Neuron (in vitro differentiated cells): Measurements from ENCODE around the gene MSH4.
"Not testable (repeated sequence)": the region's sequence is repeated elsewhere in the genome, so short reads cannot be mapped to it uniquely, and the experiment has no call there.

Experiments
- H2AFZ ChIP-seq: one replicate; pipeline ENCODE4 v1.6.1; 2013; ENCODE audit warnings: low read depth, mild to moderate bottlenecking, inconsistent platforms, low read length, moderate library complexity
- H3K27me3 ChIP-seq: one replicate; pipeline ENCODE4 v1.6.1; 2013; ENCODE audit warnings: low read length; ENCODE audit not compliant: insufficient read depth
- H3K36me3 ChIP-seq: one replicate; pipeline ENCODE4 v1.6.1; 2013; ENCODE audit warnings: low read length; ENCODE audit not compliant: insufficient read depth
- H3K4me1 ChIP-seq: one replicate; pipeline ENCODE4 v1.6.1; 2013; ENCODE audit warnings: low read length; ENCODE audit not compliant: insufficient read depth
- H3K4me3 ChIP-seq: 2 replicates; pipeline ENCODE4 v1.5.1; 2013; ENCODE audit warnings: mild to moderate bottlenecking, low read length, moderate library complexity
- H3K9me3 ChIP-seq: one replicate; pipeline ENCODE4 v1.6.1; 2013; ENCODE audit warnings: low read length

MSH4 gene

DNA sequence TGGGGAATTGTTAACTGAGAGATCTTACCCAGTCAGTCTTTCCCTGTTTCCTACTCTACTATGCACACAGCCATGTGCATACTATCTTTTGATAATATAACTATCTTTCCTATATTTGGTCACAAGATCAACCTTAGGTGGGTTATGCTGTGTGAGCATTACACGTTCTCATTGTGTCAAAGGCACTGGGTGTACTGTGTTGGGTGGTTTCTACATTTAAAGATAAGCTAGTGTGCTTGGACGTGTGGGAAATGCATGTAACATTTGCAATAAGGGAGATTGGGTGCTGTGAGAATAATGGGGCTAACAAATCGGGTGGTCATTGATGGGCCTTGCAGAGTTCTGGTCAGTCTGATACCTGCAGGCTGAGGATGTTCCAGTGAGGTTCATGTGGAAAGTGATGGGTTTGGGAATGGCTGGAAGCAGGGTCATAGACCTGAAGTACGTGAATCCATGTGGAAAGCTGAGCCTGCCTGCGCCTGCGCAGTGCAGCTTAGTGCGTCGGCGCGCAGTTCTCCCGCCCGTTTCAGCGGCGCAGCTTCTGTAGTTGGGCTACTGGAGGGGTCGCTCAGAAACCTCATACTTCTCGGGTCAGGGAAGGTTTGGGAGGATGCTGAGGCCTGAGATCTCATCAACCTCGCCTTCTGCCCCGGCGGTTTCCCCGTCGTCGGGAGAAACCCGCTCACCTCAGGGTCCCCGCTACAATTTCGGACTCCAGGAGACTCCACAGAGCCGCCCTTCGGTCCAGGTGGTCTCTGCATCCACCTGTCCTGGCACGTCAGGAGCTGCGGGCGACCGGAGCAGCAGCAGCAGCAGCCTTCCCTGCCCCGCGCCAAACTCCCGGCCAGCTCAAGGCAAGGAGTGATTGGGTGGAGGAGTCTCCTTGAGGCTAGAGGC lies at the start of gene MSH4:
Gene MSH4, plus strand, starts transcription at position 507 of the 897 bp plus-strand sequence. Its CDS starts 104 bp downstream, at position 611.
- H3K36me3 ChIP-seq, result peaks cover 53% of the 10 kb centered on the region

GRCh38 chr1:75757210-75757609 lies 39.5 kb upstream of the MSH4 start:
- H3K4me3 ChIP-seq, H3K4me1 ChIP-seq, H3K9me3 ChIP-seq, H3K27me3 ChIP-seq, H2AFZ ChIP-seq: not testable (repeated sequence)
- peaks cover 44% of the 10 kb centered on the region for H3K36me3 ChIP-seq

More for the DNA sequence above, at the start of gene MSH4:
- no peak within 1 kb of the TSS for H2AFZ ChIP-seq
- H3K4me1 ChIP-seq, result no peaks in the 10 kb centered on the region
- peaks cover 2% of the 10 kb centered on the region for H3K9me3 ChIP-seq
- no peaks in the 10 kb centered on the region for H3K27me3 ChIP-seq
- H3K4me3 ChIP-seq, result no peak within 1 kb of the TSS

GRCh38 chr1:75758543-75758942 lies 38.1 kb upstream of the MSH4 start:
- not testable (repeated sequence) for H3K4me3 ChIP-seq, H3K9me3 ChIP-seq, H3K27me3 ChIP-seq, H3K4me1 ChIP-seq, H2AFZ ChIP-seq
- peaks cover 43% of the 10 kb centered on the region for H3K36me3 ChIP-seq

GRCh38 chr1:75764057-75764655 lies 32.5 kb upstream of the MSH4 start:
- Histone ChIP-seq H3K4me3 (no peak overlapping the region), H3K36me3 (peaks cover 18% of the 10 kb centered on the region), H3K27me3 (no peaks in the 10 kb centered on the region), H2AFZ (no peak overlapping the region), H3K9me3 (no peaks in the 10 kb centered on the region), H3K4me1 (no peaks in the 10 kb centered on the region)

- Histone ChIP-seq H3K9me3 (no peaks in the 10 kb centered on the region), H3K4me1 (no peaks in the 10 kb centered on the region), H2AFZ (no peak overlapping the region), H3K36me3 (peaks cover 11% of the 10 kb centered on the region), H3K27me3 (no peaks in the 10 kb centered on the region), H3K4me3 (no peak overlapping the region)
These were observed 30.9 kb upstream of the MSH4 start for GRCh38 chr1:75765697-75766355.

DNA sequence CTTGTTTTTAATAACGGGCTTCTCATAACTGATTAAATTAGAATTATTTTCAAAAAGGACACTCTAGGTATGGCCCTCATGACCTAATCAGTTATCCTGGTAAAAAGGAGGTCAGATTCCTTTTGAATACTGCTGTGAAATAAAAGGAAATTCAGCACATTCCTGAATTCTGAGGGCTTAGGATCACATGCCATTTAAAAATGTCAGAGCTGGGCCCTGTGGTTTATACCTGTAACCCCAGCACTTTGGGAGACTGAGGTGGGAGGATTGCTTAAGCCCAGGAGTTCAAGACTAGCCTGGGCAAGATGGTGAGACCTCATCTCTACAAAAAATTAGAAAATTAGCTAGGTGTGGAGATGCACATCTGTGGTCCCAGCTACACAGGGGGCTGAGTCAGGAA lies 28.7 kb upstream of the MSH4 start:
- Histone ChIP-seq H3K4me1 (no peaks in the 10 kb centered on the region), H3K36me3 (peaks cover 3% of the 10 kb centered on the region), H3K4me3 (no peak overlapping the region), H3K27me3 (no peaks in the 10 kb centered on the region), H2AFZ (no peak overlapping the region), H3K9me3 (no peaks in the 10 kb centered on the region)

DNA sequence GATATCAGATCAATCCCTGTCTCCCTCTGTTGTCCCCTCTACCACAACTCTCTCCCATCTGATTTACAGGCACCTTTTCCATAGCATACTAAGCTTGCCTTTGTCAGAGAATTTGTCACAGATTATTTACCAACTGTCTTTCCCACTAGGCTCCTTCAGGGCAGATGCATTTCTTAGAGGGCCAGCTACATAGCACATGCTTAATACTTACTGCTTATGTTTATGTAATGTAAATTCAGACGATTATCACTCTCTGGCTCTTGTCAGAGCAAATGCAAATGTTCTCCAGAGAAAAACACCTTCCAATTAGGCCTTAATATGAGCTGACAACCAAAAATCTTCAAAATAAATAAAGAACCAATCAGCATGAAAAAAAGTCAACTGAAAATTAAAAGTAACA lies 25.9 kb upstream of the MSH4 start:
- Histone ChIP-seq H2AFZ (no peak overlapping the region), H3K36me3 (no peaks in the 10 kb centered on the region), H3K9me3 (no peaks in the 10 kb centered on the region), H3K27me3 (no peaks in the 10 kb centered on the region), H3K4me3 (no peak overlapping the region), H3K4me1 (no peaks in the 10 kb centered on the region)

- Histone ChIP-seq H3K4me1 (no peaks in the 10 kb centered on the region), H2AFZ (no peak overlapping the region), H3K4me3 (no peak overlapping the region), H3K27me3 (no peaks in the 10 kb centered on the region), H3K36me3 (no peaks in the 10 kb centered on the region), H3K9me3 (no peaks in the 10 kb centered on the region)
These were observed 24.7 kb upstream of the MSH4 start for GRCh38 chr1:75771978-75772377.

DNA sequence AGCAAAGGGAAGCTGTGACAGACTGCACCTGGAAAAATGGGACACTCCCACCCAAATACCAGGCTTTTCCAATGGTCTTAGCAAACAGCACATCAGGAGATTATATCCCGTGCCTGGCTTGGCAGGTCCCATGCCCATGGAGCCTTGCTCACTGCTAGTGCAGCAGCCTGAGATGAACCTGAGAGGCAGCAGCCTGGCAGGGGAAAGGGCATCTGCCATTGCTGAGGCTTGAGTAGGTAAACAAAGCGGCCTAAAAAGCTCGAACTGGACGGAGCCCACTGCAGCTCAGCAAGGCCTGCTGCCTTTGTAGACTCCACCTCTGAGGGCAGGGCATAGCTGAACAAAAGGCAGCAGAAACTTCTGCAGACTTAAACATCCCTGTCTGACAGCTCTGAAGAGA lies 18.9 kb upstream of the MSH4 start:
- not testable (repeated sequence) for H3K4me3 ChIP-seq, H3K27me3 ChIP-seq, H2AFZ ChIP-seq, H3K9me3 ChIP-seq, H3K4me1 ChIP-seq, H3K36me3 ChIP-seq

DNA sequence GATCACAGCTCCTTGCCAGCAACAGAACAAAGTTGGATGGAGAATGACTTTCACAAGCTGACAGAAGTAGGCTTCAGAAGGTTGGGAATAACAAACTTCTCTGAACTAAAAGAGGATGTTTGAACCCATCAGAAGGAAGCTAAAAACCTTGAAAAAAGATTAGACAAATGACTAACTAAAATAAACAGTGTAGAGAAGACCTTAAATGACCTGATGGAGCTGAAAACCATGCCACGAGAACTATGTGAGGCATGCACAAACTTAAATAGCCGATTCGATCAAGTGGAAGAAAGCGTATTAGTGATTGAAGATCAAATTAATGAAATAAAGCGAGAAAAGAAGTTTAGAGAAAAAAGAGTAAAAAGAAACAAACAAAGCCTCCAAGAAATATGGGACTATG lies 18.0 kb upstream of the MSH4 start:
- not testable (repeated sequence) for H2AFZ ChIP-seq, H3K4me3 ChIP-seq, H3K27me3 ChIP-seq

DNA sequence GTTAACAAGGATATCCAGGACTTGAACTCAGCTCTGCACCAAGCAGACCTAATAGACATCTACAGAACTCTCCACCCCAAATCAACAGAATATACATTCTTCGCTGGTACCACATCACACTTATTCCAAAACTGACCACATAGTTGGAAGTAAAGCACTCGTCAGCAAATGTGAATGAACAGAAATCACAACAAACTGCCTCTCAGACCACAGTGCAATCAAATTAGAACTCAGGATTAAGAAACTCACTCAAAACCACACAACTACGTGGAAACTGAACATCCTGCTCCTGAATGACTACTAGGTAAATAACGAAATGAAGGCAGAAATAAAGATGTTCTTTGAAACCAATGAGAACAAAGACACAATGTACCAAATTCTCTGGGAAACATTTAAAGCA lies 16.5 kb upstream of the MSH4 start:
- not testable (repeated sequence) for H3K9me3 ChIP-seq, H3K36me3 ChIP-seq, H3K4me3 ChIP-seq, H2AFZ ChIP-seq, H3K27me3 ChIP-seq, H3K4me1 ChIP-seq

More for the DNA sequence above, 18.0 kb upstream of the MSH4 start:
- not testable (repeated sequence) for H3K9me3 ChIP-seq, H3K36me3 ChIP-seq, H3K4me1 ChIP-seq

DNA sequence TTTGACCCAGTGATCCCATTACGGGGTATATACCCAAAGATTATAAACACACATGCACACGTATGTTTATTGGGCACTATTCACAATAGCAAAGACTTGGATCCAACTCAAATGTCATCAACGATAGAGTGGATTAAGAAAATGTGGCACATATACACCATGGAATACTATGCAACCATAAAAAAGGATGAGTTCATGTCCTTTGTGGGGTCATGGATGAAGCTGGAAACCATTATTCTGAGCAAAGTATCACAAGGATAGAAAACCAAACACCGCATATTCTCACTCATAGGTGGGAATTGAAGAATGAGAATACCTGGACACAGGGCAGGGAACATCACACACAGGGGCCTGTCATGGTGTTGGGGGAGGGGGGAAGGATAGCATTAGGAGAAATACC lies 12.8 kb upstream of the MSH4 start:
- H3K36me3 ChIP-seq, H2AFZ ChIP-seq, H3K9me3 ChIP-seq, H3K4me3 ChIP-seq, H3K27me3 ChIP-seq: not testable (repeated sequence)
- peaks cover 25% of the 10 kb centered on the region for H3K4me1 ChIP-seq

DNA sequence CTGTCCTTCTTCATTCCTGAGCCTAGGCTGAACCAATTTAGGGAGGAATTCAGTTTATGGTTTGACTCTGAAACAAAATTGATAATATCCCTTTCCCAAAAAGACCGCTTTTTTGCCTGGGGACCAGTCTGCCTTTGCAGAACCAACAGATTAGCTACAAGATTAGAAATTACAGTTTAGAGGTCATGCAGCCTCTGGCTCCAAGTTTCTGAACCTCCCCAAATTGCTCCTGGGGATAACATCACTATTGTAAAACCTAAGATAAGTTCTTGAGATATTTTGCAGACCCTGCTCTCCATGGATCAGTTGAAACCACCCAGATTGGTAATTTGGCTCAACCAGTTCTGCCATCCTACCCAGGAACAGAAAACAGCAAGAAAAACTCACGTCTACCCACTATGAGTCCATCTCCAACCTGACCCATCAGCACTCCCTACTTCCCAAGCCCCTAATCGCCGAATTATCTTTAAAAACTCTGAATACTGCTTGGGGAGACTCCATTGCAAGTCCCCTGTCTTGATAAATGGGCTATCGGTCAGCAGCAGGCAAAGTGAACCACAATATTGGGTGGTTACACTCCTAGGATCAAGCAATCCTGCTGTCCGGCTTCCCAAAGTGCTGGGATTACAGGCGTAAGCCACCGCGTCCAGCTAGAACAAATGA lies 11.2 kb upstream of the MSH4 start:
- Histone ChIP-seq H2AFZ (peak overlapping the region; percentile 33), H3K9me3 (no peaks in the 10 kb centered on the region), H3K4me3 (peak overlapping the region; percentile 77), H3K4me1 (peaks cover 31% of the 10 kb centered on the region), H3K27me3 (no peaks in the 10 kb centered on the region), H3K36me3 (peaks cover 22% of the 10 kb centered on the region)
